GM21360 (cell line): ENCODE measurements around the gene MRPL40.

Source experiments
- ATAC-seq: cut with Tn5 transposase; IDR thresholded peaks from one replicate; pipeline ENCODE4 v1.9.1; 2021; ENCODE audit warnings: mild to moderate bottlenecking, moderate library complexity; ENCODE audit not compliant: unreplicated experiment

The MRPL40 gene

DNA sequence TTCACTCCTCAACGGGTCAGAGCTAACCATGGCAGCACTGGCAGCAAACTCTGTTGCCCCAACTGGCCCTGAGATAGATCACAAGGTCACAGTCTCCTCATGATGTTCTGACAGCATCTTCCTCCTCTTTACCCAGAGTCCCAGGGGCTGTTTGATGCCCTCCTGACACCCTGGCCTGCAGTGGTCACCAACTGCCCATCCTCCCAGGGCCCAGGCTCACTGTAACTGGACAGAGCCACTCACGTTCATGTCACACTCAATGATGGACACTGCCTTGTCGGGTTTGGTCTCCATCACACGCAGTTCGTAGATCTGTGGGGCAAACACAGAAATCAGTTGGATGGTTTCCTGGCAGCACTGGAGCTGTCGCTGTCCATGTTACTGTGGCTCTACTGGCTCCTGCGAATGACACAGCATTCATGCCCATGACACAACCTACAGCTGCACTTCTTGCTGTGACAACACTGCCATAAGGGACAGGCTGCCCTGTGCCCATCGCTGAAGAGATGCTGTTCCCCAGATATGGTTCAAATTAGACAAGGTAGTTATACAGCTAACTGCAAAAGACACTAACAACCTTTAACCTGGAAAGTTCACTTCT lies 25.6 kb downstream of the MRPL40 start:
- no peak for ATAC-seq

DNA sequence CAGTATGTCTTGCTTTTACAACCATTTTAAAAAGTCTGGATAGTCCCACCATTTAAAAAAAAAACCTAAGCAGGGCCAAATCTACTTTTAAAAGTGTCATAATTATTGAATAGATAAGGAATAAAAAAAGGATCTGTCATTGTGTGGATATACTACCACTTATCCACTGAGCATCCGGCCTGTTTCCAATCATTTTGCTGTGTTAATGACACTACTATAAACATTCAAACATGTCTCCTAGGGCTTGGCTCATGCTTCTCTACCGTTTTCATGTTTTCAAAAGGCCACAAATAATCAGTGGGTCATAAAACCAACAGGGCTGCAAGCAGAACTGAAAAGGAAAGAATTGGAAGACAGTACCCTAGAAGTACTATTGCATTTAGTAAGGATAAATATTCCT lies 27.7 kb downstream of the MRPL40 start:
- no peak for ATAC-seq

GRCh38 chr22:19461506-19461905 lies 29.2 kb downstream of the MRPL40 start:
- ATAC-seq = no peak

- ATAC-seq = no peak
Observed at GRCh38 chr22:19463008-19463407, 30.7 kb downstream of the MRPL40 start.

DNA sequence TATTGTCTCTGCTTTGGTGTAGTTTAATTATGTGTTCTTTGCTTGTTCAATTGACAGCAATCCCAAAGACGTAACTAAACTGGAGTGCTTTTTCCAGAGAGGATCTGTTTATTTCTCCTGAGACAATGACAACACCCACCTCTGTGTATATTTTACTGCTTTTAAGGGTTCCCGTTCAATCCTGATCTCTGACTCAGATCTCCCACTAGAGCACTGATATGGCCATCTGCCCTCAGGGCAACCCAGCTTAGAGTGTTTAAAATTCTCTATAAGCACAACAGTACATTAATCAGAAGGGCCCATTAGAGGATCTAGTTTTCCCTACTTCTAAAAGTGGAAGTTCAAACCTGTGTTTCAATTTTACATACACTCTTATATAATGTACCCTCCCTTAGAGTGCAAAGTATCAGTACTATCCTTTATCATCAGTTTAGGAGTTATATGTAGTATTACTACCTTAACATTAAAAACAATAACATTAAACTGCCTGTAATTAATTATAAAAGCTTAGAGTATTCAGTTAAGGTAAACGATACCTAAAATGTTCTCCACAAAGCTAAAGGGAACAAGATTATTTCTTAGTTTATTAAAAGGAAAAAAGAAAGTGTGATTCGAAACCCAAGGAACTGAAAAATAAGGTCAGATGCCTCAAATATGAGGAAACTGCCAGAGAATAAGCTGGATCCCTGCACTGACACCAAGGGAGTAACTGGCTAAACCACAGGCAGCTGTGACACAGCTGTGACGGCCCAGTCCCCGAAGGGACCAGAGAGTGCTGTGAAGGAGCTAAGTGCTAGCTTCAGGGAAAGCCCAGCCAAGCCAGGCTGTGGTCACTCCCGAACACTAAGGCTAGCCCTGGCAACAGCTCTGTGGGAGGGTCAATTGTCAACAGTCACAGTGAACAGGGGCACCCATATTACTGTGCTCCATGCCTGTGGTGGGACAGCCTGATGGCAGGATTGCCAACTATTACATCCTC lies 31.4 kb downstream of the MRPL40 start:
- ATAC-seq = no peak

GRCh38 chr22:19464546-19464945 lies 32.2 kb downstream of the MRPL40 start:
- no peak for ATAC-seq

DNA sequence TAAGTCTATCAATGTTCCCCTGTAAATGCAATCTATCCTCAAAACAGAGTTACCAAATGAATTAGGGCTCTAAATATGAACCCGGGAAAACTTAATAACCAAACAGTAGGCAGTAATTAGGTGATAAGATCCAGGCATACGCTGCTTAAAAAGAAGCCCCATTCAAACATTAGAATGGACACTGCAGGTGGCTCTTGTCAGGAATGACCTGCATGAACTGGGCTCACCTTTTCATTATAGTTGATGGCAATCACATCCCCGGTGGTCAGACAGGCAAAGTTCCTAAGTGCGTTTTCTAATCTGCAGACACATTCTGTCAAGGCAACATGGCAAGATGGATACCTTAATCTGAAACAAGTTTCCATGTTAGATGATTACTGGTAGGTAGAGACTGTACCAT lies 32.6 kb downstream of the MRPL40 start:
- no peak for ATAC-seq

DNA sequence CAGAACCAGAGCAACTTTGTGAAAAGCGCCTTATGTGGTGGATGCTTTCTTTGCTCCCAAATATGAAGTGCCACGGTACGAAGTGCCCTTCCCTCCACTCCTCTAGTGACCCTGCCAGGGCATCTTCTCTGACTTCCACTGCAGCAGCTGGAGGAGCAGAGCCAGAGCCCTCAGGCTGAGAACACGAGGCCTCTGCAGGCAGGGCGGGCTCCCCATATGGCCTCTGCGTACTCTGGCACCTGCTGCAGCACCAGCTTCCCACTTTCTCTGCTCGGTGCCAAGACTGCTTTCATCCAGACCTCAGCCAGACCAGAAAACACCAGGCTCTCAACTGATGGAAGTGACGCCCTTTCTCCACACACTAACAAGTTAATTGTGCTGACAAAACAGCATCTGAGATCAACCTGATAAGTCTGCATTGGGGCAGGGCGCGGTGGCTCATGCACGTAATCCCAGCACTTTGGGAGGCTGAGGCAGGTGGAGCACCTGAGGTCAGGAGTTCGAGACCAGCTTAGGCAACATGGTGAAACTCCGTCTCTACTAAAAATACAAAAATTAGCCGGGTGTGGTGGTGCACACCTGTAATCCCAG lies 33.9 kb downstream of the MRPL40 start:
- ATAC-seq = no peak

DNA sequence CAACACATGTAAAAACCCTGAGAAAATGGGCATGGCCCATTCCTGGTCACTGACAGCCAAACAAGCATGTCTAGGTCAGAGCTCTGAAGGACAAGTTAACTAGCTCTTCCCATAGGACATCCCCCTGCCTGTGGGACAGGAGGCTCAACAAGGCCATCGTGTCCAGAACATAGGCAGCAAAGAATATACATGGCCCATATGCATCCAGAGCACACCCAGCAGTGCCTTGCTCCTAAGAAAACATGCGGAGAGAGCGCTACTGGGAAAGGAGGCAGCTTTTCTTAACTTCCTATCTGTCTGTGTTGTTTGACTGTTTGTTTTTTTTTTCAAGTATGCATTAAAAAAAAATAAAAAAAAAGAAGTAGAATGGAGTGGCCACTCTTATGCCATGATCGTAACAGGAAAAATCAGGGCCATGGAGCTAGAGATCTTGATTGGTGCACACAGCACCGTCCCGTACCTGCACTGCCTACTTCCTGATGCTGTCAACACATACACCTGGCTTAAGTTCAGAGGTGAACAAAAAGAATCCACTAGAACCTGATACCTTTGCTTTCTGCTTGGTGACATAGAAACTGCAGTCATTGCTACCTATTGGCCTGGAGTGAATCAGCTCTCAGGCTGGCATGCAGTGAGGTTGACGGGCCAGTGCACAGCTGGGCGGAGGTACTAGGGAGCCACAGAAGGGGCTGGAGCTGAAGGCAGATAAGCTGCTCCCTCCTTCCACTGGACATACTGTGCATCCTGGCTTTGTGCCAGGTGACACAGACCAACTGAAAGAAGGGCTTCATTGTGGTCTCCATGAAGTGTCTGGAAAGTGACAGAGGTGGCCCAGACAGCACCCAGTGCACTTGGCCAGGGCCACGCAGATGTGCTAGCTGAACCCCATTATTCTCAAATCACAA lies 34.8 kb downstream of the MRPL40 start:
- ATAC-seq = no peak

DNA sequence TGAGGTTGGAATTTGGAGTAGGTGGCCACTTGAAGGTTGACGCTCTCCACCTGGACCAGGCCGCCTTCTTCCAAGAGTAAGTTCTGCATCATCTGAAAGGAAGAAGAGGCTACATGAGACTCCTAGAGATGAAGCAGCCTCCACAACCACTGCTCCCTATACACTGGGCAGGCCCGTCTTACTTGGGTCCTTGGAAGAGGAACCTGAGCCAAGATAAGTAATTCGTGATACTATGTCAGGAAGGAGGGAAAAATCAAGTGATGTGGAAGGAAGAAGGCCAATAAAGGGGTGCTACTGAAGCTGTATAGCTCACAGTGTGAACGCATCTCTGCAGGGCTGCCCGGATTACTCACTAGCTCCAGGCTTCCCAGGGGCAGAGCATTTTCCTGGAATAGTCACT lies 35.6 kb downstream of the MRPL40 start:
- no peak for ATAC-seq

- no peak for ATAC-seq
Observed at GRCh38 chr22:19469421-19469820, 37.1 kb downstream of the MRPL40 start.

DNA sequence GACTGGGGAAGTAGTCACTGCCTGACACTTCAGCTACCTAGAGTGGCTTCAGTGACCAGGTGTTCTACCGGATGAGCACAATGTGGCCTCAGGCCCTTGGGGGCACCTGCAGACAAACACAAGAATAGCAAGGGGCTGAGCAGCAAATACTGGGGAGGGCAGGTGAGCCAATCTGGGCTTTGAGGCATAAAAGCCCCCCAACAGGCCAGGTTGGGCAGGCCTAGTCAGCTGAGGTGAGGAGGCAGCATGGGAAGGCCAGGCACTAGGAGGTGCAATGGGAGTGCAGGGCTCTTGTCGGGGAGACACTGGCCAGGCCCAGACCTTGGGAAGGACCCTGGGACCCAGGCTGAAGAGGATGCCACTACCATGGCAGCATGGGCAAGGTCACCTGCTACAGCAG lies 37.7 kb downstream of the MRPL40 start:
- no peak for ATAC-seq

- ATAC-seq = no peak
Observed at GRCh38 chr22:19471572-19471971, 39.2 kb downstream of the MRPL40 start.

- ATAC-seq = no peak
Observed at GRCh38 chr22:19472233-19472632, 39.9 kb downstream of the MRPL40 start.

- ATAC-seq = no peak
Observed at GRCh38 chr22:19473578-19473977, 41.2 kb downstream of the MRPL40 start.

DNA sequence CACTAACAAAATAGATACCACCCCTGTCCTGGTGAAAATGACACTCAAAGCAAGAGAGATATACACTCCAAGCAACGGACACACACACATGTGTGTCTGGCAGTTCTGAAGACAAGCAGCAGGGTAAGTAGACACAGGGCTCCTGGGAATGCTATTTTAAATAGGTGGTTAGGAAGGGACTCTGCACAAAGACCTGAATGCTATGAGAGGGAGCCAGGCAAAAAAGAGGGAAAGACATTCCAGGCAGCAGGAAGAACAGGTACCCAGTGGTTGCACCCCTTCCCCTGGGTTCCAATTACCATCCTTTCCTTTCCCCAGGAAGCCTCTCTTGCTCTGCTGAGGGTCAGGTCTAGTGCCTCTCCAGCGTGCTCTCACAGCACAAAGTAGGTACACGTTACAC lies 43.7 kb downstream of the MRPL40 start:
- ATAC-seq = no peak

DNA sequence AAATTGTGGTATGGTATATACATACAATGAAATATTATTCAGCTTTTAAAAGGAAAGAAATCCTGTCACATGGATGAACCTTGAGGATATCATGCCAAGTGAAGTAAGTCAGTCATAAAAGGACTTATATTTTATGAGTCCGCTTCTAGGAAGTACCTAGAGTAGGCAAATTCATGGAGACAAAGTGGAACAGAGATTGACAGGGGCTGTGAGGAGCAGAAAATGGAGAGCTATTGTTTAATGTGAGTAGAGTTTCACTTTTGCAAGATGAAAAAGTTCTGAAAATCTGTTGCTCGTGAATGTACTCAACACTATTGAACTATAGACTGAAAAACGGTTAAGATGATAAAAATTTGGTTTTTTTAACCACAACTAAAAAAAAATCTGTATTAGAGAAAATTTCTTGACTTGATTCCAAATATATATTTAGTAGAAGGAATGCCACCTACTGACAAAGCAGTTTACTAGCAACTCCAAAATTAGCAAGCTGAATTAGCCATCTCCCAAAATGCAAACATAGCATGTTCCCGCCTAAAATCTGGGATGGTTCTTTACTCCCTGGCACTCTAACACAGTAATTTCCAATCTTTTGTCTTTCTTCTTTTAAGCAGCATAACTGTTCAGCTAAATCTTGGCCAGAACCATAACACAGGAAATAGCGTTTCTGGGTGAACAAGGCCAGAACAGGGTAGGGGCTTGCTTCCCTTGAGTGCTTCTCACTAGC lies 45.1 kb downstream of the MRPL40 start:
- no peak for ATAC-seq

- ATAC-seq = no peak
Observed at GRCh38 chr22:19478045-19478900, 45.9 kb downstream of the MRPL40 start.

- ATAC-seq = peak; percentile 33
Observed at GRCh38 chr22:19478901-19479354, 46.6 kb downstream of the MRPL40 start, which contains the start of gene UFD1. UFD1 (minus strand) TSS chr22:19479193; CDS start chr22:19479085, 108 bp downstream.
